SK-N-SH treated with all-trans-retinoic acid at 6 μM for 48 hours (cell line): Measurements from ENCODE around the gene CHMP1B.

Experiments
- ATAC-seq: fragments of 200-7000 bp; cut with Tn5 transposase; 3 replicates; pipeline ENCODE4 v1.9.1; 2020; ENCODE audit warnings: mild to moderate bottlenecking, moderate library complexity
- ARNTL ChIP-seq: fragments of 450-650 bp; formaldehyde crosslinking; IDR thresholded peaks from 2 replicates; pipeline ENCODE4 v1.5.0; 2020; ENCODE audit warnings: low read depth, mild to moderate bottlenecking, moderate library complexity, borderline replicate concordance
- BACH2 ChIP-seq: fragments of 250-450 bp; sonication (Bioruptor Pico); IDR thresholded peaks from 2 replicates; pipeline ENCODE4 v1.9.0; 2021; ENCODE audit warnings: mild to moderate bottlenecking, borderline replicate concordance
- CSDC2 ChIP-seq: fragments of 250-450 bp; sonication (Bioruptor Pico); IDR thresholded peaks from 2 replicates; pipeline ENCODE4 v1.5.0; 2020; ENCODE audit warnings: mild to moderate bottlenecking, moderate library complexity
- ESRRG ChIP-seq: fragments of 250-450 bp; sonication (Bioruptor Pico); IDR thresholded peaks from 2 replicates; pipeline ENCODE4 v1.6.1; 2021; ENCODE audit warnings: mild to moderate bottlenecking
- GLIS3 ChIP-seq: fragments of 250-450 bp; sonication (Bioruptor Pico); IDR thresholded peaks from 2 replicates; pipeline ENCODE4 v1.5.0; 2020; ENCODE audit warnings: mild to moderate bottlenecking, moderate library complexity
- ISL1 ChIP-seq: fragments of 250-450 bp; sonication (Bioruptor Pico); IDR thresholded peaks from 2 replicates; pipeline ENCODE4 v2.1.2; 2022; ENCODE audit warnings: mild to moderate bottlenecking, moderate library complexity
- OSR1 ChIP-seq: fragments of 250-450 bp; sonication (Bioruptor Pico); IDR thresholded peaks from 2 replicates; pipeline ENCODE4 v1.8.0; 2022; ENCODE audit warnings: moderate library complexity, mild to moderate bottlenecking, inconsistent platforms
- RARB ChIP-seq: fragments of 250-450 bp; sonication (Bioruptor Pico); IDR thresholded peaks from 2 replicates; pipeline ENCODE4 v1.8.0; 2021; ENCODE audit warnings: mild to moderate bottlenecking, moderate library complexity
- SNAI2 ChIP-seq: fragments of 250-450 bp; sonication (Bioruptor Pico); IDR thresholded peaks from 2 replicates; pipeline ENCODE4 v1.5.0; 2020; ENCODE audit warnings: mild to moderate bottlenecking, moderate library complexity
- TCF4 ChIP-seq: fragments of 250-450 bp; sonication (Bioruptor Pico); IDR thresholded peaks from 2 replicates; pipeline ENCODE4 v1.8.0; 2021; ENCODE audit warnings: mild to moderate bottlenecking, moderate library complexity, borderline replicate concordance
- TOX ChIP-seq: fragments of 250-450 bp; sonication (Bioruptor Pico); IDR thresholded peaks from 2 replicates; pipeline ENCODE4 v1.8.0; 2021; ENCODE audit warnings: mild to moderate bottlenecking, moderate library complexity, borderline replicate concordance
- ZC3H10 ChIP-seq: fragments of 250-450 bp; sonication (Bioruptor Pico); IDR thresholded peaks from 2 replicates; pipeline ENCODE4 v1.5.1; 2021; ENCODE audit warnings: mild to moderate bottlenecking, moderate library complexity
- ZFP3 ChIP-seq: fragments of 250-450 bp; sonication (Bioruptor Pico); IDR thresholded peaks from 2 replicates; pipeline ENCODE4 v1.5.0; 2020; ENCODE audit warnings: mild to moderate bottlenecking, moderate library complexity
- ZFP30 ChIP-seq: fragments of 450-650 bp; formaldehyde crosslinking; IDR thresholded peaks from 2 replicates; pipeline ENCODE4 v1.5.0; 2022; ENCODE audit warnings: mild to moderate bottlenecking, moderate library complexity
- ZNF565 ChIP-seq: fragments of 450-650 bp; formaldehyde crosslinking; conservative IDR thresholded peaks from 2 replicates; pipeline ENCODE4 v1.5.0; 2020; ENCODE audit warnings: low read depth, mild to moderate bottlenecking, moderate library complexity
- ZNF70 ChIP-seq: fragments of 450-650 bp; formaldehyde crosslinking; IDR thresholded peaks from 2 replicates; pipeline ENCODE4 v1.5.0; 2020; ENCODE audit warnings: mild to moderate bottlenecking, moderate library complexity
- ZNF8 ChIP-seq: fragments of 450-650 bp; formaldehyde crosslinking; IDR thresholded peaks from 2 replicates; pipeline ENCODE4 v1.5.0; 2020; ENCODE audit warnings: mild to moderate bottlenecking, moderate library complexity
- TF ChIP-seq, protein P1 (sequence below): fragments of 250-450 bp; sonication (Bioruptor Pico); IDR thresholded peaks from 2 replicates; pipeline ENCODE4 v1.8.0; 2020; ENCODE audit warnings: mild to moderate bottlenecking, moderate library complexity, borderline replicate concordance
- TF ChIP-seq, protein P2 (sequence below): fragments of 250-450 bp; sonication (Bioruptor Pico); IDR thresholded peaks from 2 replicates; pipeline ENCODE4 v1.5.0; 2020; ENCODE audit warnings: mild to moderate bottlenecking, moderate library complexity
- TF ChIP-seq, protein P3 (sequence below): fragments of 250-450 bp; sonication (Bioruptor Pico); IDR thresholded peaks from 2 replicates; pipeline ENCODE4 v1.8.0; 2021; ENCODE audit warnings: low read depth, mild to moderate bottlenecking, moderate library complexity, borderline replicate concordance
- TF ChIP-seq, protein P4 (sequence below): fragments of 250-450 bp; sonication (Bioruptor Pico); IDR thresholded peaks from 2 replicates; pipeline ENCODE4 v1.5.1; 2020; ENCODE audit warnings: low read depth, mild to moderate bottlenecking, moderate library complexity

The CHMP1B gene

DNA sequence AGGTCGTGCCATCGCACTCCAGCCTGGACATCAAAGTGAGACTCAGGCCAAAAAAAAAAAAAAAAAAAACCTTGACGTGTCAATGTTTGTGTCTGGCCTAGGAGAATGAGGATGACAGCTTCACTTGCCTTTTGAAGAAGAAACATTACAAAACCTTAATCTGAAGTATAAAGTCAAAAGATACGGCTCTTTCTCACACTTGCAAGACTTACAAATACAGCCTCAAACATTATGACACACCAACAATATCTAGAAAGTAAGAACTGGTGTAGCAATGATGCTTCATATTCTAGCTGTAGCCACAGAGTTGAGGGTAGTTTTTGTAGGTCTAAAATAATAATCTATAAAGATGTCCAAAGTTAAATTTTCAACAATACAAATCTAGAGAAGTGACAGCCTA is 31.4 kb downstream of the CHMP1B start:
- no peak for ATAC-seq
- no peak for TF ChIP-seq TOX
- TF ChIP-seq TCF4 (CRISPR knock-in tag): no peak
- no peak for TF ChIP-seq ZFP3 (CRISPR knock-in tag)
- no peak for TF ChIP-seq ZNF8 (CRISPR knock-in tag)
- TF ChIP-seq OSR1 (CRISPR knock-in tag): no peak
- TF ChIP-seq, protein P1, sequence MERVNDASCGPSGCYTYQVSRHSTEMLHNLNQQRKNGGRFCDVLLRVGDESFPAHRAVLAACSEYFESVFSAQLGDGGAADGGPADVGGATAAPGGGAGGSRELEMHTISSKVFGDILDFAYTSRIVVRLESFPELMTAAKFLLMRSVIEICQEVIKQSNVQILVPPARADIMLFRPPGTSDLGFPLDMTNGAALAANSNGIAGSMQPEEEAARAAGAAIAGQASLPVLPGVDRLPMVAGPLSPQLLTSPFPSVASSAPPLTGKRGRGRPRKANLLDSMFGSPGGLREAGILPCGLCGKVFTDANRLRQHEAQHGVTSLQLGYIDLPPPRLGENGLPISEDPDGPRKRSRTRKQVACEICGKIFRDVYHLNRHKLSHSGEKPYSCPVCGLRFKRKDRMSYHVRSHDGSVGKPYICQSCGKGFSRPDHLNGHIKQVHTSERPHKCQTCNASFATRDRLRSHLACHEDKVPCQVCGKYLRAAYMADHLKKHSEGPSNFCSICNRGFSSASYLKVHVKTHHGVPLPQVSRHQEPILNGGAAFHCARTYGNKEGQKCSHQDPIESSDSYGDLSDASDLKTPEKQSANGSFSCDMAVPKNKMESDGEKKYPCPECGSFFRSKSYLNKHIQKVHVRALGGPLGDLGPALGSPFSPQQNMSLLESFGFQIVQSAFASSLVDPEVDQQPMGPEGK (CRISPR knock-in tag): no peak
- TF ChIP-seq ZNF565 (CRISPR knock-in tag): no peak
- TF ChIP-seq ZFP30 (CRISPR knock-in tag): no peak
- TF ChIP-seq, protein P2, sequence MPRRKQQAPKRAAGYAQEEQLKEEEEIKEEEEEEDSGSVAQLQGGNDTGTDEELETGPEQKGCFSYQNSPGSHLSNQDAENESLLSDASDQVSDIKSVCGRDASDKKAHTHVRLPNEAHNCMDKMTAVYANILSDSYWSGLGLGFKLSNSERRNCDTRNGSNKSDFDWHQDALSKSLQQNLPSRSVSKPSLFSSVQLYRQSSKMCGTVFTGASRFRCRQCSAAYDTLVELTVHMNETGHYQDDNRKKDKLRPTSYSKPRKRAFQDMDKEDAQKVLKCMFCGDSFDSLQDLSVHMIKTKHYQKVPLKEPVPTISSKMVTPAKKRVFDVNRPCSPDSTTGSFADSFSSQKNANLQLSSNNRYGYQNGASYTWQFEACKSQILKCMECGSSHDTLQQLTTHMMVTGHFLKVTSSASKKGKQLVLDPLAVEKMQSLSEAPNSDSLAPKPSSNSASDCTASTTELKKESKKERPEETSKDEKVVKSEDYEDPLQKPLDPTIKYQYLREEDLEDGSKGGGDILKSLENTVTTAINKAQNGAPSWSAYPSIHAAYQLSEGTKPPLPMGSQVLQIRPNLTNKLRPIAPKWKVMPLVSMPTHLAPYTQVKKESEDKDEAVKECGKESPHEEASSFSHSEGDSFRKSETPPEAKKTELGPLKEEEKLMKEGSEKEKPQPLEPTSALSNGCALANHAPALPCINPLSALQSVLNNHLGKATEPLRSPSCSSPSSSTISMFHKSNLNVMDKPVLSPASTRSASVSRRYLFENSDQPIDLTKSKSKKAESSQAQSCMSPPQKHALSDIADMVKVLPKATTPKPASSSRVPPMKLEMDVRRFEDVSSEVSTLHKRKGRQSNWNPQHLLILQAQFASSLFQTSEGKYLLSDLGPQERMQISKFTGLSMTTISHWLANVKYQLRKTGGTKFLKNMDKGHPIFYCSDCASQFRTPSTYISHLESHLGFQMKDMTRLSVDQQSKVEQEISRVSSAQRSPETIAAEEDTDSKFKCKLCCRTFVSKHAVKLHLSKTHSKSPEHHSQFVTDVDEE: no peak
- no peak for TF ChIP-seq ISL1 (CRISPR knock-in tag)
- TF ChIP-seq, protein P3, sequence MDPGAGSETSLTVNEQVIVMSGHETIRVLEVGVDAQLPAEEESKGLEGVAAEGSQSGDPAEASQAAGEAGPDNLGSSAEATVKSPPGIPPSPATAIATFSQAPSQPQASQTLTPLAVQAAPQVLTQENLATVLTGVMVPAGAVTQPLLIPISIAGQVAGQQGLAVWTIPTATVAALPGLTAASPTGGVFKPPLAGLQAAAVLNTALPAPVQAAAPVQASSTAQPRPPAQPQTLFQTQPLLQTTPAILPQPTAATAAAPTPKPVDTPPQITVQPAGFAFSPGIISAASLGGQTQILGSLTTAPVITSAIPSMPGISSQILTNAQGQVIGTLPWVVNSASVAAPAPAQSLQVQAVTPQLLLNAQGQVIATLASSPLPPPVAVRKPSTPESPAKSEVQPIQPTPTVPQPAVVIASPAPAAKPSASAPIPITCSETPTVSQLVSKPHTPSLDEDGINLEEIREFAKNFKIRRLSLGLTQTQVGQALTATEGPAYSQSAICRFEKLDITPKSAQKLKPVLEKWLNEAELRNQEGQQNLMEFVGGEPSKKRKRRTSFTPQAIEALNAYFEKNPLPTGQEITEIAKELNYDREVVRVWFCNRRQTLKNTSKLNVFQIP: no peak
- no peak for TF ChIP-seq ZNF70 (CRISPR knock-in tag)
- no peak for TF ChIP-seq CSDC2
- no peak for TF ChIP-seq BACH2 (CRISPR knock-in tag)
- no peak for TF ChIP-seq SNAI2 (CRISPR knock-in tag)
- TF ChIP-seq RARB (CRISPR knock-in tag): no peak

DNA sequence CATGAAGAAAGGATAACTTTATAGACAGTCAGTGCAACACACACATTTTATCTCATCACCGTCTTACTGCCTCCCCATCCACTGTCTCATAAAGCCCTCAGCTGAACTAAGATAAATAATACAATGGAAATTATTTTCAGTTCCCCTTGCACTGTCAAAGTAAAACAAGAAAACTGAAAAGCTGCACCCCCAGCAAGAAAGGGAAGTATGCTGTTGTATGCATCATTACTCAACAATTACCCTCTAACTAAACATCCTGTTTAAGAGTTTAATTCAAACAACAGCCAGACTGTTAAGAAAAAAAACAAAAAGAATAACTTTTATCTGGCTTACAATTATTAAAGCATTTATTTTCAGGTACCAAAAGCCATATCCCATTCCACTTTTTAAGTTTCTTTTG is 31.9 kb downstream of the CHMP1B start:
- ATAC-seq: no peak
- TF ChIP-seq ZC3H10 (CRISPR knock-in tag): no peak
- TF ChIP-seq, protein P4, sequence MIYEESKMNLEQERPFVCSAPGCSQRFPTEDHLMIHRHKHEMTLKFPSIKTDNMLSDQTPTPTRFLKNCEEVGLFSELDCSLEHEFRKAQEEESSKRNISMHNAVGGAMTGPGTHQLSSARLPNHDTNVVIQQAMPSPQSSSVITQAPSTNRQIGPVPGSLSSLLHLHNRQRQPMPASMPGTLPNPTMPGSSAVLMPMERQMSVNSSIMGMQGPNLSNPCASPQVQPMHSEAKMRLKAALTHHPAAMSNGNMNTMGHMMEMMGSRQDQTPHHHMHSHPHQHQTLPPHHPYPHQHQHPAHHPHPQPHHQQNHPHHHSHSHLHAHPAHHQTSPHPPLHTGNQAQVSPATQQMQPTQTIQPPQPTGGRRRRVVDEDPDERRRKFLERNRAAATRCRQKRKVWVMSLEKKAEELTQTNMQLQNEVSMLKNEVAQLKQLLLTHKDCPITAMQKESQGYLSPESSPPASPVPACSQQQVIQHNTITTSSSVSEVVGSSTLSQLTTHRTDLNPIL: no peak
- no peak for TF ChIP-seq GLIS3 (CRISPR knock-in tag)
- no peak for TF ChIP-seq ISL1 (CRISPR knock-in tag)
- TF ChIP-seq ZNF70 (CRISPR knock-in tag): no peak
- TF ChIP-seq, protein P3: no peak
- no peak for TF ChIP-seq ESRRG

DNA sequence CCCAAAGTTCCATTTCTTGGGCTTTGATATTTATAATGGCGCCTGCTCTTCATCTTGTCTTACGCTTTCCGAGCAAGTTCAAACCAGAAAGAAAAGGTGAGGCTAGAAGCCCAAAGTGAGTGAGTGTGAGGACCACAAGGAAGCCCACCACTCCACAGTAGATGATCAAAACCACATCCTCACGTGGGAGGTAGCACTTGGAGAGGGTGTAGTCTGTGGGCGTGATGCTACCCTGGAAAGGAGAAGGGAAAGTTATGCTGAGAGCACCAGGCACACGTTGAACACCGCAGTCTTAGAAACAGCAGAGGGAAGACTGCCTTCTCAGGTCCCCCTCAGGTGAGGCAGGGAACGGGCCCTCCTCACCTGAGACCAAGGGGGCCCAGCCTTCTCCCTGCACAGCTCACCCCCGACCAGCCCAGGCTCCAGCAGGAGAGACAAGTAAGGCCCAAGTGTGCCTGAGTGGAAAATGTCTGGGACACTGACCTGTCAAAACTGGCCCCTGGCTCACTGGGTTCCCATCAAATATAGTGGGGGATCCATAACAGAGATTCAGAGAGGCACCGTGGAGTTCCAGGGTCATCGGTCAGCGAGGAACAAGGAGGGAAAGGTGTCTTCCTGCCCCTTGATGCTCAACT is 33.3 kb downstream of the CHMP1B start:
- TF ChIP-seq ZNF70 (CRISPR knock-in tag) (no peak), TCF4 (CRISPR knock-in tag) (no peak), ZC3H10 (CRISPR knock-in tag) (no peak), SNAI2 (CRISPR knock-in tag) (no peak), OSR1 (CRISPR knock-in tag) (no peak), ARNTL (CRISPR knock-in tag) (no peak), ISL1 (CRISPR knock-in tag) (no peak), ZNF8 (CRISPR knock-in tag) (no peak)
- TF ChIP-seq, protein P3: no peak
- TF ChIP-seq, protein P2: no peak

More for the DNA sequence above, 33.3 kb downstream of the CHMP1B start:
- no peak for ATAC-seq
